Endothelial cell of umbilical vein (primary cell): ENCODE data around the gene FNIP1. TPM values are rescaled to one million over a fixed set of nuclear protein-coding genes. Genes with fewer than 3 reads are reported as not detected.

ENCODE experiments used
- BruUV-seq: library from RNA; stranded (reverse); fragments of 400-500 nt; replicated peaks from 2 replicates; lab custom pipeline; 2021; lab: Mats Ljungman, UMichigan
- CTCF ChIA-PET: fragments of 300-600, 350-600 bp; sonication (Branson Sonifier 250); formaldehyde crosslinking; loops from one replicate; lab custom pipeline; 2021; ENCODE audit warnings: antibody characterized with exemption, inconsistent platforms; lab: Charles Lee
- POLR2A ChIA-PET: fragments of 300-600, 350-600 bp; sonication (Branson Sonifier 250); formaldehyde crosslinking; loops from one replicate; lab custom pipeline; 2021; ENCODE audit warnings: antibody characterized with exemption, inconsistent platforms; lab: Charles Lee
- DNase-seq: peaks from one replicate; pipeline ENCODE4 v3.0.0-alpha.2; 2011; ENCODE audit warnings: low read depth, low spot score
- FAIRE-seq: peaks from 2 replicates; lab custom pipeline; 2011; peaks lifted over from hg19 to GRCh38; lab: Jason Lieb, UNC
- H2AFZ ChIP-seq: 2 replicates; pipeline ENCODE4 v1.6.0; 2012; ENCODE audit warnings: low read depth, low read length, control low read depth, inconsistent platforms
- H3K27ac ChIP-seq: 2 replicates; pipeline ENCODE4 v1.5.1; 2011; ENCODE audit warnings: low read depth, mild to moderate bottlenecking, control low read depth, low read length, moderate library complexity; ENCODE audit not compliant: insufficient read depth
- H3K27me3 ChIP-seq, 2 experiments: 2 replicates each; pipeline versions ENCODE4 v1.6.0 to v1.6.1; 2011; ENCODE audit warnings: low read length in 2 of 2, mixed read lengths in 1 of 2; ENCODE audit not compliant: control insufficient read depth in 2 of 2, insufficient read depth in 2 of 2
- H3K36me3 ChIP-seq, 2 experiments: 2 replicates in 1 of 2; 3 replicates in 1 of 2; pipeline ENCODE4 v1.5.1; 2011; ENCODE audit warnings: low read length in 2 of 2, mild to moderate bottlenecking in 1 of 2, moderate library complexity in 1 of 2; ENCODE audit not compliant: control insufficient read depth in 2 of 2, insufficient read depth in 2 of 2; ENCODE audit errors: extremely low read depth in 1 of 2
- H3K4me1 ChIP-seq: 3 replicates; pipeline ENCODE4 v1.5.1; 2011; ENCODE audit warnings: mild to moderate bottlenecking, low read length; ENCODE audit not compliant: control insufficient read depth, insufficient read depth; ENCODE audit errors: extremely low read depth
- H3K4me2 ChIP-seq: 2 replicates; pipeline ENCODE4 v1.6.1; 2011; ENCODE audit warnings: low read length, control low read depth, mixed read lengths; ENCODE audit not compliant: insufficient read depth
- H3K4me3 ChIP-seq, 3 experiments: fragments of 200-600 bp in 1 of 3; sonication (generic), shearing (Covaris generic) in 1 of 3; replicated peaks in 1 of 3; 2 replicates each; pipeline ENCODE4 v1.5.1; 2011 to 2016; ENCODE audit warnings: control low read depth in 3 of 3, low read length in 3 of 3, mild to moderate bottlenecking in 2 of 3, inconsistent platforms in 1 of 3, low read depth in 1 of 3, moderate library complexity in 1 of 3; ENCODE audit not compliant: insufficient read depth in 1 of 3
- H3K79me2 ChIP-seq: 2 replicates; pipeline ENCODE4 v1.6.0; 2012; ENCODE audit warnings: low read length, inconsistent platforms; ENCODE audit not compliant: control insufficient read depth, insufficient read depth
- H3K9ac ChIP-seq: replicated peaks from 2 replicates; pipeline ENCODE3; 2011; ENCODE audit warnings: low read length, control low read depth; ENCODE audit not compliant: insufficient read depth; ENCODE audit errors: extremely low read depth
- H3K9me1 ChIP-seq: replicated peaks from 3 replicates; pipeline ENCODE4 v1.6.0; 2011; ENCODE audit warnings: mild to moderate bottlenecking, low read length; ENCODE audit not compliant: control insufficient read depth, insufficient read depth; ENCODE audit errors: extremely low read depth
- H3K9me3 ChIP-seq: replicated peaks from 2 replicates; pipeline ENCODE4 v1.5.1; 2012; ENCODE audit warnings: low read length, inconsistent platforms; ENCODE audit not compliant: control insufficient read depth, insufficient read depth
- H4K20me1 ChIP-seq: replicated peaks from 2 replicates; pipeline ENCODE3; 2011; ENCODE audit warnings: mild to moderate bottlenecking, low read length; ENCODE audit not compliant: control insufficient read depth, insufficient read depth; ENCODE audit errors: extremely low read depth
- CTCF ChIP-seq, 2 donors: IDR thresholded peaks; 1 replicate in 1 of 2; 2 replicates in 1 of 2; pipeline ENCODE4 v1.5.1; 2011; ENCODE audit warnings: low read length in 2 of 2, mild to moderate bottlenecking in 2 of 2, moderate library complexity in 2 of 2, control low read depth in 1 of 2, inconsistent platforms in 1 of 2, low read depth in 1 of 2; ENCODE audit not compliant: insufficient read depth in 1 of 2; ENCODE audit errors: extremely low read depth in 1 of 2
- FOS ChIP-seq: IDR thresholded peaks from 2 replicates; pipeline ENCODE4 v1.6.1; 2011; ENCODE audit warnings: mild to moderate bottlenecking, low read length, moderate library complexity, borderline replicate concordance; ENCODE audit not compliant: insufficient read depth
- GATA2 ChIP-seq: IDR thresholded peaks from 2 replicates; pipeline ENCODE4 v1.7.0; 2011; ENCODE audit warnings: low read depth, mild to moderate bottlenecking, moderate library complexity, mixed read lengths, low read length; ENCODE audit not compliant: insufficient read length, insufficient read depth
- JUN ChIP-seq: IDR thresholded peaks from 2 replicates; pipeline ENCODE4 v1.6.1; 2011; ENCODE audit warnings: borderline replicate concordance, low read depth; ENCODE audit not compliant: insufficient read length, insufficient read depth
- MYC ChIP-seq: IDR thresholded peaks from one replicate; pipeline ENCODE4 v1.6.1; 2011; ENCODE audit warnings: mild to moderate bottlenecking, low read depth, low read length
- POLR2A ChIP-seq: IDR thresholded peaks from 2 replicates; pipeline ENCODE4 v1.6.1; 2012; ENCODE audit warnings: low read depth, mild to moderate bottlenecking, control low read depth, low read length
- POLR2AphosphoS5 ChIP-seq: IDR thresholded peaks from 2 replicates; pipeline ENCODE4 v1.6.1; 2012; ENCODE audit warnings: low read depth, mild to moderate bottlenecking, control low read depth, low read length, moderate library complexity; ENCODE audit not compliant: insufficient read depth
- dilution Hi-C: fragments of 300-500 bp; cut with MboI; formaldehyde crosslinking; loops from one replicate; pipeline ENCODE4 v1.15.0; 2019; ENCODE audit warnings: low sequenced_read_pairs; ENCODE audit not compliant: extremely low pct_ligation_motif_present
- intact Hi-C: fragments of 100-400 bp; cut with micrococcal nuclease; formaldehyde crosslinking; loops from one replicate; pipeline ENCODE4 v1.10.0; 2022
- polyA plus RNA-seq, 4 experiments: library from polyadenylated mRNA; depleted of rRNA in 3 of 4; stranded (reverse) in 3 of 4; unstranded in 1 of 4; fragments of >200 nt; gene quantifications; 2 replicates each; pipeline versions ENCODE4 v1.2.1 to v1.2.3, GENCODE V29; 2011 to 2012; ENCODE audit warnings: missing spikeins in 1 of 4
- total RNA-seq: library from RNA; stranded (reverse); gene quantifications from 2 replicates; pipeline ENCODE4 v1.2.3, GENCODE V29; 2021

FNIP1 gene
- total and polyA plus RNA-seq, 2 donors (not counting 3 experiments of a cell fraction or from before 2014, with no cell fraction given): 5.9 to 27.3 TPM

- intact Hi-C loops: no loop called here
- Histone ChIP-seq H3K9me1 (no peaks in the 10 kb centered on the region), H2AFZ (no peak overlapping the region), H3K79me2 (peaks cover 84% of the 10 kb centered on the region), H3K27me3 (no peaks in the 10 kb centered on the region), H3K4me3 (no peak overlapping the region), H3K36me3 (no peaks in the 10 kb centered on the region), H3K9ac (no peak overlapping the region), H3K4me1 (no peaks in the 10 kb centered on the region), H4K20me1 (no peaks in the 10 kb centered on the region), H3K27ac (no peak overlapping the region), H3K4me2 (no peak overlapping the region), H3K9me3 (no peaks in the 10 kb centered on the region)
- TF ChIP-seq POLR2AphosphoS5 (no peak), JUN (no peak), GATA2 (no peak), MYC (no peak), CTCF (IDR thresholded peaks at IDR 0.05; ENCODE audit: extremely low read depth in 1 of 2, insufficient read depth in 1 of 2, low read depth in 1 of 2, low read length in 2 of 2) (no peak), POLR2A (no peak), FOS (no peak)
- CTCF ChIA-PET: interaction anchor here (1.0 kb wide), 1 partner anchor 10 kb away, joined by 3 read pairs; no protein-coding TSS in a partner anchor
- no TSS peak for BruUV-seq
- FAIRE-seq: no peak
- dilution Hi-C loops: no loop called here
- POLR2A ChIA-PET: no interaction called here
- DNase-seq: no peak
These were observed 13.5 kb downstream of the FNIP1 start for GRCh38 chr5:131783357-131783756.
